HepG2 (cell line): ENCODE measurements around the gene DLX6. TPM values are rescaled to one million over a fixed set of nuclear protein-coding genes. Genes with fewer than 3 reads are reported as not detected.

Experiments used
- ASH2L ChIP-seq: fragments of 300-600, 200-600 bp; sonication (generic); IDR thresholded peaks from 2 replicates; pipeline ENCODE4 v1.7.0; 2017; ENCODE audit warnings: low read depth, mild to moderate bottlenecking, moderate library complexity, mixed read lengths, low read length; ENCODE audit not compliant: insufficient read length
- ATF3 ChIP-seq: sonication (generic); formaldehyde crosslinking; IDR thresholded peaks from 2 replicates; pipeline ENCODE4 v1.4.0; 2020; ENCODE audit warnings: missing genetic modification reagents
- ELF1 ChIP-seq: sonication (generic); formaldehyde crosslinking; IDR thresholded peaks from 2 replicates; pipeline ENCODE4 v1.4.0; 2020; ENCODE audit warnings: missing genetic modification reagents
- FOSL1 ChIP-seq: sonication (generic); formaldehyde crosslinking; IDR thresholded peaks from 2 replicates; pipeline ENCODE4 v1.9.0; 2021; ENCODE audit warnings: missing genetic modification reagents, borderline replicate concordance
- GATAD2A ChIP-seq: IDR thresholded peaks from 2 replicates; pipeline ENCODE4 v1.6.1; 2016
- GFI1 ChIP-seq: sonication (generic); formaldehyde crosslinking; IDR thresholded peaks from 2 replicates; pipeline ENCODE4 v1.5.0; 2020; ENCODE audit warnings: missing genetic modification reagents, mild to moderate bottlenecking, borderline replicate concordance
- HIVEP1 ChIP-seq: sonication (generic); formaldehyde crosslinking; IDR thresholded peaks from 2 replicates; pipeline ENCODE4 v1.4.0; 2020; ENCODE audit warnings: mild to moderate bottlenecking, missing genetic modification reagents
- HOXD1 ChIP-seq: sonication (generic); formaldehyde crosslinking; IDR thresholded peaks from 2 replicates; pipeline ENCODE4 v1.5.0; 2020; ENCODE audit warnings: missing genetic modification reagents
- NFAT5 ChIP-seq: sonication (generic); formaldehyde crosslinking; IDR thresholded peaks from 2 replicates; pipeline ENCODE4 v1.4.0; 2020; ENCODE audit warnings: missing genetic modification reagents
- NFRKB ChIP-seq: fragments of 450-650 bp; IDR thresholded peaks from 2 replicates; pipeline ENCODE4 v1.6.1; 2017
- NFYB ChIP-seq: sonication (generic); formaldehyde crosslinking; IDR thresholded peaks from 2 replicates; pipeline ENCODE4 v1.4.0; 2020; ENCODE audit warnings: missing genetic modification reagents
- RFX5 ChIP-seq: IDR thresholded peaks from 2 replicates; pipeline ENCODE4 v1.6.1; 2011; ENCODE audit warnings: low read depth, low read length, improper control_type of control experiment
- SALL2 ChIP-seq: sonication (generic); formaldehyde crosslinking; IDR thresholded peaks from 2 replicates; pipeline ENCODE4 v1.8.1; 2023; ENCODE audit warnings: mild to moderate bottlenecking, missing genetic modification reagents, inconsistent platforms
- TEAD3 ChIP-seq: optimal IDR thresholded peaks from 2 replicates; pipeline ENCODE3; 2016; ENCODE audit warnings: borderline replicate concordance
- U2AF1 ChIP-seq: fragments of 200-400 bp; formaldehyde crosslinking; optimal IDR thresholded peaks from 2 replicates; pipeline ENCODE3; 2017; ENCODE audit warnings: mild to moderate bottlenecking, low read depth, low read length
- ZIK1 ChIP-seq: sonication (generic); formaldehyde crosslinking; IDR thresholded peaks from 2 replicates; pipeline ENCODE4 v1.5.0; 2020; ENCODE audit warnings: mild to moderate bottlenecking, low read depth, missing genetic modification reagents, borderline replicate concordance
- ZNF124 ChIP-seq: sonication (generic); formaldehyde crosslinking; IDR thresholded peaks from 2 replicates; pipeline ENCODE4 v1.4.0; 2020; ENCODE audit warnings: missing genetic modification reagents
- ZNF160 ChIP-seq: sonication (generic); formaldehyde crosslinking; IDR thresholded peaks from 2 replicates; pipeline ENCODE4 v1.8.0; 2022; ENCODE audit warnings: mild to moderate bottlenecking, inconsistent platforms, missing genetic modification reagents
- ZNF44 ChIP-seq: sonication (generic); formaldehyde crosslinking; IDR thresholded peaks from 2 replicates; pipeline ENCODE4 v1.5.1; 2020; ENCODE audit warnings: mild to moderate bottlenecking, missing genetic modification reagents
- ZNF552 ChIP-seq: sonication (generic); formaldehyde crosslinking; IDR thresholded peaks from 2 replicates; pipeline ENCODE4 v1.9.0; 2022; ENCODE audit warnings: missing genetic modification reagents, mild to moderate bottlenecking, borderline replicate concordance
- ZNF597 ChIP-seq: sonication (generic); formaldehyde crosslinking; IDR thresholded peaks from 2 replicates; pipeline ENCODE4 v1.5.0; 2020; ENCODE audit warnings: missing genetic modification reagents
- ZNF766 ChIP-seq: sonication (generic); formaldehyde crosslinking; IDR thresholded peaks from 2 replicates; pipeline ENCODE4 v1.5.0; 2020; ENCODE audit warnings: missing genetic modification reagents, borderline replicate concordance
- ZNF792 ChIP-seq: IDR thresholded peaks from 2 replicates; pipeline ENCODE4 v1.6.1; 2016
- polyA plus RNA-seq, 8 experiments: library from polyadenylated mRNA; depleted of rRNA in 3 of 8; stranded (reverse) in 7 of 8; unstranded in 1 of 8; fragments of >200 nt; fragmentation: Illumina TruSeq in 4 of 8; extraction: Trizol in 4 of 8; gene quantifications; 2 replicates each; pipeline versions ENCODE4 v1.2.1 to v1.2.3, GENCODE V29; 2011 to 2016; ENCODE audit warnings: low read depth in 4 of 8, missing spikeins in 1 of 8, mixed read lengths in 1 of 8; ENCODE audit not compliant: insufficient read depth in 1 of 8
- total RNA-seq, 5 experiments: library from RNA; depleted of rRNA; stranded (reverse); fragments of >200 nt; fragmentation: Illumina TruSeq; extraction: Trizol; gene quantifications; 2 replicates each; pipeline ENCODE4 v1.2.3, GENCODE V29; 2016; ENCODE audit warnings: low read depth in 1 of 5

Gene DLX6
- total and polyA plus RNA-seq, 2 of the 13 experiments (the other 11 are each of a cell fraction or from before 2014, with no cell fraction given): 3.5 to 5.5 TPM

DNA sequence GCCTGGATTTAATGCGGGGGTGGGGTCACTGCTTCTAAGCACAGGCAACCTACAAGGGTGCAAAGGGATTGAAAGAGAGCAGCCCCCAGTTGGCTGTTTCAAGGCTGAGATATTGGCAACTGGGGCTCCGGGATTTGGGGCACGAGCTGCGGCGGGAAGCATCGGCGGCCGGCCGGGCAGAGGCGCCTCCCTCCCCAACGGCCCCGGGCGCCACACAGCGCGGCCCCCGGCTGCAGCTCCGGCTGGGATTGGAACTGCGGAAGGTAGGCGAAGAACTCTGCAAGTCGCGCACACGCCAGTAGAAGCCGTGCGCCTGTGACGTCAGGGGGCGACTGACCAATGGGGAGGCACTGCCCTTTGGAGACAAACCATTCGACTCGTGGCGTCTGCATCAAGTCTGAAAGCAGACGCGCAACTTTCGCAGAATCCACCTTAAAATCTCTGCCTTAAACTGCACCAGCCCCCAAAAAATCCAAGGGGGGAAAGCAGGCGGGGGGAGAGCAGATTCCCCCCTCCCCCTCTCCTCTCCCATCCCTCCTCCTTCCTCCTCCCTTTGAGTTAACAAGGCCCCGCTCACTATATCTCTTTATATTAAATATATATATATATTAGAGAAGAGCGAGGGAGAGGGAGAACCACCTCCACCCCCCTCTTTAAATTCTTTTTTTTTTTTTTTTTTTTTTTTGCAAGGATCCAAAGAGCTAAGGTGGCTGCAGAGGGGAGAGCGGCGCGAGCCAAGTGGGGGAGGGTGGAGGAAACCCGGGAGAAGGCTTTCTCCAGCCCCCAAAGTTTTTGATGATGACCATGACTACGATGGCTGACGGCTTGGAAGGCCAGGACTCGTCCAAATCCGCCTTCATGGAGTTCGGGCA lies at the start of gene DLX6 (continued):
- 0 out of 2 replicates have a peak, but pooled peaks have one; percentile 50 for TF ChIP-seq NFAT5 (CRISPR knock-in tag)
- TF ChIP-seq GFI1 (CRISPR knock-in tag): peak; percentile 73
- no peak for TF ChIP-seq ZNF44 (CRISPR knock-in tag)
- TF ChIP-seq ELF1: no peak
- peak; percentile 95 for TF ChIP-seq NFYB (CRISPR knock-in tag)
- TF ChIP-seq U2AF1: no peak
- TF ChIP-seq GATAD2A (CRISPR knock-in tag): 0 out of 2 replicates have a peak, but pooled peaks have one; percentile 36
- TF ChIP-seq ZIK1 (CRISPR knock-in tag): no peak; the same call in 1 of the 2 replicates
- 0 out of 2 replicates have a peak, but pooled peaks have one; percentile 60 for TF ChIP-seq ZNF160 (CRISPR knock-in tag)
- peak; percentile 53 for TF ChIP-seq ASH2L
- no peak for TF ChIP-seq FOSL1 (CRISPR knock-in tag)
- no peak for TF ChIP-seq ZNF552 (CRISPR knock-in tag)
- no peak for TF ChIP-seq HIVEP1
- TF ChIP-seq ZNF124: no peak; the same call in 1 of the 2 replicates
- peak; percentile 86 for TF ChIP-seq RFX5
- no peak for TF ChIP-seq NFRKB
- TF ChIP-seq SALL2 (CRISPR knock-in tag): peak; percentile 52; the same call in 1 of the 2 replicates
- TF ChIP-seq HOXD1: peak; percentile 41; the same call in 1 of the 2 replicates
- peak; percentile 71 for TF ChIP-seq TEAD3
- no peak for TF ChIP-seq ZNF597 (CRISPR knock-in tag)
- TF ChIP-seq ZNF792: peak; percentile 37; the same call in 1 of the 2 replicates
- no peak for TF ChIP-seq ATF3
- peak; percentile 64; the same call in 1 of the 2 replicates for TF ChIP-seq ZNF766
